NCI-H446 (cell line): ENCODE data around the gene CEMIP.

ENCODE experiments used
- DNase-seq, 2 experiments: peaks; one replicate each; lab custom pipeline; 2025; lab: John Stamatoyannopoulos, UW

The CEMIP gene

DNA sequence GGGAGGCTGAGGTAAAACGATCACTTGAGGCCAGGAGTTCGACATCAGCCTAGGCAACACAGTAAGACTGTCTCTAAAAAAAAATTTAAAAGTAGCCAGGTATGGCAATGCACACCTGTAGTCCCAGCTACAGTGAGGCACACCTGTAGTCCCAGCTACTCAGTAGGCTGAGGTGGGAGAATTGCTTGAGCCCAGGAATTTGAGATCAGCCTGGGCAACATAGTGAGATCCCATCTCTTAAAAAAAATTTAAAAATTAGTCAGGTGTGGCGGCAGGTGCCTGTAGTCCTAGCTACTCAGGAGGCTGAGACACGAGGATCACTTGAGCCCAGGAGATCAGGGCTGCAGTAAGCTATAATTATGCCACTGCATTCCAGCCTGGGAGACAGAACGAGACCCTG, 203.7 kb downstream of the CEMIP start:
- DNase-seq = no peak

GRCh38 chr15:80984856-80985255, 205.7 kb downstream of the CEMIP start:
- DNase-seq = no peak

- no peak for DNase-seq
Observed at GRCh38 chr15:80985981-80986380, 206.8 kb downstream of the CEMIP start.

GRCh38 chr15:80986487-80986886, 207.3 kb downstream of the CEMIP start:
- DNase-seq = no peak

GRCh38 chr15:80988148-80988796, 209.1 kb downstream of the CEMIP start:
- no peak for DNase-seq

GRCh38 chr15:80989081-80989517, 209.9 kb downstream of the CEMIP start:
- DNase-seq = no peak

DNA sequence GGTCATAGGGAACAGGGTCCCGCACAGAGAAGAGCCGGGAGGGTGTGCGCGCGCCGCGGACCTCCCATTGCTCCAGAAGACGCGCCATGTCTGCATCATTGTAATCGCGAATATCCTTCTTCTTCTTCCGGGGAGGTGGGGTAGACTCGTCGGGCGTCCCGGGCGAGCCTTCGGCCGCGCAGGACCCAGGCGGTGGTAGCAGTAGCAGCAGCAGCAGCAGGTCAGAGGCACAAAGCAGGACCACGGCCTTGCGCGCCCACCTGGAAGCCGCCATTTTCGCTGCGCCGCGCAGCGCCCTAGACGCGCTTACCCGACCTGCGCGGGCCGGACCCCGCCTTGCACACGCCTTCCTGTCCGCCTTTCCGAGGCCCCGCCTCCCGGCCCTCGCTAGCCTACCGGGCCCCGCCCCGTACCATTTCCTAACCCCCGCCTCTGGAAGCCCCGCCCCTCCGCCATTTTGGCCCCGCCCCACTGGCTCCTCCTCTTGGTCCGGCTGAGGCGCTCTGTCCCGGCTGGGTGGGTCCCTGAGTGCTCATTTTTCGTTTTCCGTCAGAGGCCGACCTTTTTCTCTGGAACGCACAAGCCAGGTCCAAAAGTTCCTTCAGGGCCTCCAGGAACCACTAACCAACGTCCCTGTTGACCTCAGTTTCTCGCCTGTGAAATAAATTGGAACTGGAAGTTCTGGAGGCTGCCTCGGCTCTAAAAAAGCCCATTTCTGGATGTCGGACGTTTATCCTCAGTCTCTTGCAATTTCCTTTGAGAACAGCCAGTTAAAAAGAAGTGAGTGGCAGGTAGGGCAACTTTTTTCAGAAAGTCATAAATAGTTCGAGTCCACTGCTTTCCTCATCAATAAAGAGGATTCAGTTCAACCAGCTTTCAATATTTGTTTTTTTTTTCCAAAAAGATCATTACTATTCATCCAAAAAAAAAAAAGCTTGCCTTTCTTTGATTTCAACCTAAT, 210.6 kb downstream of the CEMIP start, which contains the start of gene MESD:
Gene MESD (minus strand): TSS at position 302 of the 961 bp plus-strand sequence. CDS start 28 bp downstream, at position 274.
- peak; percentile 90 to 93 for DNase-seq

GRCh38 chr15:80990955-80991354, 211.8 kb downstream of the CEMIP start:
- no peak for DNase-seq

DNA sequence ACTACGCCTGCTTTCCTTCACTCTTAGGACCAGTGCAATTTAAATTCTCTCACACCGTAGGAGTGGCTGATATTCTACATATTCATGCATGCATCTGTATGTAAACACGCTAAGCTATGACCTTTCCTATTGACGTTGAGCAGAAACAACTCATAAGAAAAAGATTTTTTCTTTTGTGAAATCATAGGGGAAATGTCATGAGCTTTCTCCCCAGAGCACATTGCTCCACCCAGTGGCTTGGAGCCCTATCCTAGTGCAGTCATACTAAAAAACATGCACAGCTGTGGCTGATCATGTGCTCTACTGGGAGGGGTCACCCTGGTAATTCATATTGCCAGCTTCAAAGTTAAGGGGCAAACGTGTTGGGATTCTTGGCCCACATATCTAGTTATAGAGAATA, 212.3 kb downstream of the CEMIP start:
- DNase-seq = peak in 1 of 2 experiments; percentile 38

- DNase-seq = no peak
Observed at GRCh38 chr15:80992006-80992405, 212.8 kb downstream of the CEMIP start.

- no peak for DNase-seq
Observed at GRCh38 chr15:80992441-80992840, 213.3 kb downstream of the CEMIP start.

- peak in 1 of 2 experiments; percentile 31 for DNase-seq
Observed at GRCh38 chr15:80996247-80996646, 217.1 kb downstream of the CEMIP start.

DNA sequence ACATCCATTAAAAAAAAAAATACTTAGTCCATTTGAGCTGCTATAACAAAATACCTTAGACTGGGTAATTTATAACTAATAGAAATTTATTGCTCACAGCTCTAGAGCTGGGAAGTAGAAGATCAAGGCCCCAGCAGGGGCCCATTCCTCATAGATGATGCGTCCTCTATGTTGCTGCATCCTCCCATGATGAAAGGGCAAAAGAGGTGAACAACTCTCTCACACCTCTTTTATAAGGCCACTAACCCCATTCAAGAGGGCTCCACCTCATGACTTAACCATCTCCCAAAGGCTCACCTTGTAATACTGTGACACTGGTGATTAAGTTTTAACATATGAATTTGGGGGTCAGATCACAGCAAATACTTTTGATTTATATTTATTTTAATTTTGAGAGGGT, 218.5 kb downstream of the CEMIP start:
- no peak for DNase-seq

- DNase-seq = no peak
Observed at GRCh38 chr15:80998251-80998650, 219.1 kb downstream of the CEMIP start.

GRCh38 chr15:80999623-81000036, 220.5 kb downstream of the CEMIP start:
- no peak for DNase-seq

GRCh38 chr15:81000144-81000623, 221.0 kb downstream of the CEMIP start:
- DNase-seq = no peak

- peak; percentile 62 to 79 for DNase-seq
Observed at GRCh38 chr15:81000624-81001151, 221.5 kb downstream of the CEMIP start, which contains the start of gene TLNRD1. Gene TLNRD1, plus strand, starts transcription at chr15:81000923. Its CDS starts 1,349 bp downstream, at chr15:81002272.
